GM23338 (cell line): ENCODE data around the gene NPHS1. TPM values are rescaled to one million over a fixed set of nuclear protein-coding genes. Genes with fewer than 3 reads are reported as not detected.

Experiments
- ATAC-seq: fragments of 200-7000 bp; cut with Tn5 transposase; 3 replicates; pipeline ENCODE4 v1.9.1; 2020
- DNase-seq: peaks from one replicate; pipeline ENCODE4 v3.0.0-alpha.2; 2015; ENCODE audit warnings: low spot score
- H2AFZ ChIP-seq: fragments of 200-600 bp; sonication (generic); 2 replicates; pipeline ENCODE4 v1.8.0; 2016; ENCODE audit warnings: antibody characterized with exemption, mild to moderate bottlenecking, moderate library complexity
- H3F3A ChIP-seq: fragments of 200-600 bp; sonication (generic); replicated peaks from 2 replicates; pipeline ENCODE4 v1.8.0; 2017; ENCODE audit warnings: antibody characterized with exemption, mixed run types, low read depth
- H3K27ac ChIP-seq: fragments of 200-600 bp; sonication (generic); 2 replicates; pipeline ENCODE4 v1.6.1; 2016; ENCODE audit warnings: low read depth
- H3K27me3 ChIP-seq: fragments of 200-600 bp; sonication (generic); 2 replicates; pipeline ENCODE4 v1.8.0; 2016; ENCODE audit warnings: mild to moderate bottlenecking, mixed run types, moderate library complexity; ENCODE audit not compliant: insufficient read depth
- H3K36me3 ChIP-seq: fragments of 200-600 bp; sonication (generic); 2 replicates; pipeline ENCODE4 v1.8.0; 2016; ENCODE audit warnings: mild to moderate bottlenecking; ENCODE audit not compliant: insufficient read depth
- H3K4me1 ChIP-seq: fragments of 200-600 bp; sonication (generic); 2 replicates; pipeline ENCODE4 v1.8.0; 2016; ENCODE audit warnings: mild to moderate bottlenecking, moderate library complexity; ENCODE audit not compliant: insufficient read depth
- H3K4me2 ChIP-seq: fragments of 200-600 bp; sonication (generic); 2 replicates; pipeline ENCODE4 v1.7.1; 2017; ENCODE audit warnings: mixed run types
- H3K4me3 ChIP-seq: fragments of 200-600 bp; sonication (generic); 2 replicates; pipeline ENCODE4 v1.6.1; 2016; ENCODE audit warnings: mixed run types
- H3K79me2 ChIP-seq: fragments of 200-600 bp; sonication (generic); replicated peaks from 2 replicates; pipeline ENCODE4 v1.8.0; 2017; ENCODE audit warnings: mild to moderate bottlenecking; ENCODE audit not compliant: insufficient read depth
- H3K9me2 ChIP-seq: fragments of 200-600 bp; sonication (generic); 2 replicates; pipeline ENCODE4 v1.8.0; 2017; ENCODE audit not compliant: insufficient read depth
- H4K20me1 ChIP-seq: fragments of 200-600 bp; sonication (generic); replicated peaks from 2 replicates; pipeline ENCODE4 v1.8.0; 2017; ENCODE audit warnings: mild to moderate bottlenecking; ENCODE audit not compliant: insufficient read depth
- H3K27ac Mint-ChIP-seq: 2 replicates; pipeline ENCODE4 v1.8.0; 2020; ENCODE audit warnings: inconsistent platforms, mild to moderate bottlenecking, moderate library complexity, mixed read lengths
- H3K27me3 Mint-ChIP-seq: 3 replicates; pipeline ENCODE4 v1.8.0; 2022; ENCODE audit warnings: low read depth, mild to moderate bottlenecking, moderate library complexity, mixed read lengths, inconsistent platforms; ENCODE audit not compliant: insufficient read depth, poor library complexity
- H3K36me3 Mint-ChIP-seq: 3 replicates; pipeline ENCODE4 v1.8.0; 2021; ENCODE audit warnings: low read depth, mild to moderate bottlenecking, inconsistent platforms, moderate library complexity, mixed read lengths
- H3K4me1 Mint-ChIP-seq: 3 replicates; pipeline ENCODE4 v1.8.0; 2020; ENCODE audit warnings: mild to moderate bottlenecking, inconsistent platforms, mixed read lengths
- H3K4me3 Mint-ChIP-seq: 3 replicates; pipeline ENCODE4 v1.8.0; 2021; ENCODE audit warnings: moderate library complexity, mild to moderate bottlenecking, inconsistent platforms, mixed read lengths
- H3K9me3 Mint-ChIP-seq: 3 replicates; pipeline ENCODE4 v1.8.0; 2020; ENCODE audit warnings: moderate library complexity, mild to moderate bottlenecking, inconsistent platforms, mixed read lengths
- CREB1 ChIP-seq: fragments of 250-450 bp; sonication (Bioruptor Pico); IDR thresholded peaks from 2 replicates; pipeline ENCODE4 v1.5.0; 2020; ENCODE audit warnings: low read depth, mild to moderate bottlenecking, moderate library complexity
- CTCF ChIP-seq, 2 experiments: fragments of 200-600 bp in 1 of 2; sonication (generic) in 1 of 2; conservative IDR thresholded peaks; 2 replicates each; pipeline versions ENCODE4 v1.5.1 to v1.6.1; 2016 to 2017; ENCODE audit warnings: antibody characterized with exemption in 2 of 2, low read depth in 2 of 2, mild to moderate bottlenecking in 2 of 2, moderate library complexity in 1 of 2
- ETS1 ChIP-seq: IDR thresholded peaks from 2 replicates; pipeline ENCODE4 v1.6.1; 2016; ENCODE audit warnings: antibody characterized with exemption
- EZH2 ChIP-seq: fragments of 200-600 bp; sonication (generic); IDR thresholded peaks from one replicate; pipeline ENCODE4 v1.8.0; 2017; ENCODE audit warnings: antibody characterized with exemption, mild to moderate bottlenecking, low read depth; ENCODE audit not compliant: unreplicated experiment
- EZH2phosphoT487 ChIP-seq: fragments of 200-600 bp; sonication (generic); IDR thresholded peaks from one replicate; pipeline ENCODE4 v1.8.1; 2018; ENCODE audit warnings: antibody characterized with exemption; ENCODE audit not compliant: unreplicated experiment
- JUNB ChIP-seq: IDR thresholded peaks from one replicate; pipeline ENCODE4 v1.6.1; 2016; ENCODE audit warnings: antibody characterized with exemption; ENCODE audit not compliant: unreplicated experiment
- NANOG ChIP-seq: IDR thresholded peaks from 2 replicates; pipeline ENCODE4 v1.6.1; 2016; ENCODE audit warnings: antibody characterized with exemption, borderline replicate concordance
- POLR2AphosphoS5 ChIP-seq: IDR thresholded peaks from 2 replicates; pipeline ENCODE4 v1.6.1; 2016; ENCODE audit warnings: antibody characterized with exemption, low read depth
- REST ChIP-seq: IDR thresholded peaks from one replicate; pipeline ENCODE4 v1.6.1; 2018; ENCODE audit warnings: antibody characterized with exemption; ENCODE audit not compliant: unreplicated experiment
- STAT1 ChIP-seq: IDR thresholded peaks from one replicate; pipeline ENCODE4 v1.6.1; 2016; ENCODE audit warnings: antibody characterized with exemption; ENCODE audit not compliant: unreplicated experiment
- ZNF114 ChIP-seq: fragments of 250-450 bp; sonication (Bioruptor Pico); IDR thresholded peaks from 2 replicates; pipeline ENCODE4 v1.5.0; 2020; ENCODE audit warnings: mild to moderate bottlenecking, moderate library complexity
- ZNF331 ChIP-seq: fragments of 250-450 bp; sonication (Bioruptor Pico); IDR thresholded peaks from 2 replicates; pipeline ENCODE4 v1.5.0; 2020; ENCODE audit warnings: low read depth, mild to moderate bottlenecking, moderate library complexity
- ZNF462 ChIP-seq: fragments of 250-450 bp; sonication (Bioruptor Pico); IDR thresholded peaks from 2 replicates; pipeline ENCODE4 v1.5.0; 2020; ENCODE audit warnings: mild to moderate bottlenecking, moderate library complexity
- polyA plus RNA-seq: library from polyadenylated mRNA; unstranded; fragments of >200 nt; fragmentation: Nextera tagmentation; extraction: Ambion mirVana; gene quantifications from 2 replicates; pipeline ENCODE4 v1.2.1, GENCODE V29; 2016
- total RNA-seq: library from RNA; depleted of rRNA; stranded (reverse); fragments of >200 nt; shearing (Covaris generic); gene quantifications from 2 replicates; pipeline ENCODE4 v1.2.3, GENCODE V29; 2014

NPHS1 gene
- total and polyA plus RNA-seq, 2 experiments from 2014 or later: 1.0 to 1.3 TPM

- Mint-ChIP-seq H3K4me1 (peaks cover 43% of the 10 kb centered on the region), H3K36me3 (peaks cover 6% of the 10 kb centered on the region; the same call in 1 of the 3 replicates), H3K27me3 (peaks cover 29% of the 10 kb centered on the region), H3K27ac (no peak overlapping the region), H3K9me3 (no peaks in the 10 kb centered on the region; the same call in 2 of the 3 replicates), H3K4me3 (no peak overlapping the region)
- Histone ChIP-seq H3K79me2 (no peaks in the 10 kb centered on the region), H3K9me2 (no peaks in the 10 kb centered on the region), H4K20me1 (no peaks in the 10 kb centered on the region), H3K27me3 (peaks cover 11% of the 10 kb centered on the region), H3K36me3 (no peaks in the 10 kb centered on the region), H3F3A (0 out of 2 replicates have a peak, but pooled peaks cover 3% of the 10 kb centered on the region), H3K27ac (no peak overlapping the region), H3K4me2 (no peak overlapping the region), H2AFZ (no peak overlapping the region), H3K4me1 (peaks cover 26% of the 10 kb centered on the region), H3K4me3 (no peak overlapping the region)
- TF ChIP-seq STAT1 (no peak), ZNF462 (CRISPR knock-in tag) (no peak), ZNF114 (no peak), JUNB (no peak), ETS1 (no peak), ZNF331 (CRISPR knock-in tag) (no peak), NANOG (no peak), EZH2 (no peak), POLR2AphosphoS5 (no peak), EZH2phosphoT487 (no peak), REST (no peak), CREB1 (CRISPR knock-in tag) (no peak), CTCF (conservative IDR thresholded peaks at IDR 0.05; ENCODE audit: low read depth in 2 of 2) (no peak)
- ATAC-seq: no peak
- no peak for DNase-seq
Measured at GRCh38 chr19:35780058-35780457, 72.2 kb downstream of the NPHS1 start.
